ENCODE measurements around the gene RFT1.

Gene RFT1

DNA sequence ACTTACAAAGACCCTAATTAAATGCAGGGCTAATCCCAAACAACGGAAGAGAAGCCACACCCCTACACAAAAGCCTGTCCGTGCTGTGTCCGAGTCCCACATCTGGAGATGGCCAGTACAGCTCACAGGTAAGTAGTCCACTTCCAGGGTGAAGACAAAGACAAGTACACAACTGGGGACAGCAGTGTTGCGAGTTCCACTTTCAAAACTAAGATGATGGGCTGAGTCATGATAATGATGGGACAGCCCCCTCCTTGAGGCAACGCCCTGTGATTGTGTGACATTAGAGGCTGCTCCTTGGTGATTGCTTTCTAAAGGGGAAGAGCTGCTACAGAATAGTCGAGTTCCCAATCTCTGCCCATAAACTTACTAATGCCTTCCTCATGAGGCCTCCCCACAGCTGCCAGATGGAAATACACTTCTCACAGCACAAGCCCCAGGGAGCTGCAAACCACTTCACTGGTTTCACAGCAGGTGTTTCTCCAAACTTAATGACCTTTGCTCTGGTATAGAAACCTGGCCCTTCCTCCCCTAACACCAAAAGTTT, 27.6 kb downstream of the RFT1 start:
- no peak overlapping the region for H3K4me3 ChIP-seq (ENCODE audit: low read length)
- TF ChIP-seq, protein P1, sequence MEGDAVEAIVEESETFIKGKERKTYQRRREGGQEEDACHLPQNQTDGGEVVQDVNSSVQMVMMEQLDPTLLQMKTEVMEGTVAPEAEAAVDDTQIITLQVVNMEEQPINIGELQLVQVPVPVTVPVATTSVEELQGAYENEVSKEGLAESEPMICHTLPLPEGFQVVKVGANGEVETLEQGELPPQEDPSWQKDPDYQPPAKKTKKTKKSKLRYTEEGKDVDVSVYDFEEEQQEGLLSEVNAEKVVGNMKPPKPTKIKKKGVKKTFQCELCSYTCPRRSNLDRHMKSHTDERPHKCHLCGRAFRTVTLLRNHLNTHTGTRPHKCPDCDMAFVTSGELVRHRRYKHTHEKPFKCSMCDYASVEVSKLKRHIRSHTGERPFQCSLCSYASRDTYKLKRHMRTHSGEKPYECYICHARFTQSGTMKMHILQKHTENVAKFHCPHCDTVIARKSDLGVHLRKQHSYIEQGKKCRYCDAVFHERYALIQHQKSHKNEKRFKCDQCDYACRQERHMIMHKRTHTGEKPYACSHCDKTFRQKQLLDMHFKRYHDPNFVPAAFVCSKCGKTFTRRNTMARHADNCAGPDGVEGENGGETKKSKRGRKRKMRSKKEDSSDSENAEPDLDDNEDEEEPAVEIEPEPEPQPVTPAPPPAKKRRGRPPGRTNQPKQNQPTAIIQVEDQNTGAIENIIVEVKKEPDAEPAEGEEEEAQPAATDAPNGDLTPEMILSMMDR (conservative IDR thresholded peaks at IDR 0.05; ENCODE audit: low read depth, low read length), result no peak
- no peak for DNase-seq (ENCODE audit: low read depth)

DNA sequence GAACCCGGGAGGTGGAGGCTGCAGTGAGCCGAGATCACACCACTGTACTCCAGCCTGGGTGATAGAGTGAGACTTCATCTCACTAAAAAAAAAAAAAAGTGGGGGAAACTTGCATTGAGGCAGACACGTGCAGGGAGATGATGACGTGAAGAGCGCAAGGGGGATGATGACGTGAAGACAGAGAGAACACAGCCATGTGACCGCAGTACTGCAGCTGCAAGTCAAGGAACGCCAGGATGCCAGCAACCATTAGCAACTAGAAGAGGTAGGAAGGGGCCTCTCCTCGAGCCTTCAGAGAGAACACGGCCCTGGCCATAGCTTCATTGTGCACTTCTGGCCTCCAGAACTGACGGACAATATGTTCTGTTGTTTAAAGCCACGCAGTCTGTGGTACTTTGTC, 28.3 kb downstream of the RFT1 start:
- no peak overlapping the region for H3K4me3 ChIP-seq (ENCODE audit: low read length)
- DNase-seq (ENCODE audit: low read depth), result no peak
- TF ChIP-seq, protein P1 (conservative IDR thresholded peaks at IDR 0.05; ENCODE audit: low read depth, low read length), result no peak

DNA sequence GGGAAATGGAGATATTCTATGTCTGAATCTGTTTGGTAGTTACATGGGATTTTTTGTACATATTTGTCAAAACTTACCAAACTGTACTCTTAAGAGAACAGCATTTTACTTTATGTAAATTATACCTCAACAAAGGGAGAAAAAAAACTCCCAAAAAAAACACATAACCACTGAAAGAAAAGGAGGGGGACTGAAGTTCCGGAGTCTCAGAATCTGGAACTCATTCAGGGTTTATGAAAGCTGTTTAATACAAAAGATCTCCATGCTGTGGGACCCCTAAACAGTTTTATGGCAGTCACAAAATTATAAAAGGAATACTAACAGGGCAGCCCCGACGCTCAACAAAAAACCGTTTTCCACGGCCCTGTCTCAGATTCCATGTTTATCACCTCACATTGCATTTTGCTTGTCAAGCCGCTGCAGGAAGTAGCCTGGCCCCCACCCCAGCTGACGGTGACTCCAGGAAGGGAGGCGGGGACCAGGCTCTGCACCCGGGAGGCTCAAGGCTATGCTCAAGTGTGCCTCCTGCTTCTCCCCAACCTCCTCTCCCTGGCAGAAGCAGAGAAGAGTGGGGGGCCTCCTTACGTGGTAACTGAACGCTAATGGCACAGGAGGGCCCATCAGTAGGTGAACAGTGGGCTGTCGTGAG, 29.3 kb downstream of the RFT1 start:
- TF ChIP-seq, protein P1 (conservative IDR thresholded peaks at IDR 0.05; ENCODE audit: low read depth, low read length), result no peak
- no peak overlapping the region for H3K4me3 ChIP-seq (ENCODE audit: low read length)
- DNase-seq (ENCODE audit: low read depth), result no peak

DNA sequence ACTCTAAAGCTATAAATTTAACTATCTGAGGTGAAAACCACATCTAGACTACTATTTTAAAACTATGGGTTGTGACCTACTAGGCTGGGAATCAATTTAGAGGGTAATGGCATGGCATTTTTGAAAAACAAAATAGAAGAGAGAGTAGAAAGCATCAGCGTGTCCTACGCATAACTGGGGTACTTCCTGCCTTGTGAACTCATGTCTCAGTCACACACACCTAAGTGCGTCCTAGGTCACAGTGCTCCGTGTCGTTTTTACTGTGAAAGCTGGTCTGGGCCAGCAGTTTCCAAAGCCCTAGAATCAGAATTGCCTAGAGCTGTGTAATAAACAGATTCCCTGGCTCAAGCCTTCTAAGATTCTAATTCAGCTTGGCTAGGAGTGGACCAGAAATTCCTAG, 32.3 kb downstream of the RFT1 start:
- no peak overlapping the region for H3K4me3 ChIP-seq (ENCODE audit: low read length)
- DNase-seq (ENCODE audit: low read depth), result no peak
- TF ChIP-seq, protein P1 (conservative IDR thresholded peaks at IDR 0.05; ENCODE audit: low read depth, low read length), result no peak

DNA sequence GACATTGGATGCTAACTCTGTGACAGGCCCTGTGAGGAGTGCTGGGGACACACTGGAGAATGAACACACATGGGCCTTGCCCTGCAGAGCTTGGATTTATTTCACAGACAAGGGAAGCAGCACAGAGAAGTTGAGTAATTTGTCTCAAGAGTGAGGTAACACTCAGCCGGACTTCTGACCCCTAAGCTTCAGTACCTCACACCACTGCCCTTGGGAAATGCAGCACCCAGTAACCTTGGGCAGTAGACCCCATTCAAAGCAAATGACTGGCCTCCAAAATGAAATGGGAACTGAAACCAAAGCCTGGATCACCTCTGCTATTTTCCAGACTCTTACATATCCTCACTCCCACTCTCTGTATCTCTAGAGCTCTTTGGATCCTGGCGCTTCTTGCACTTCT, 37.3 kb downstream of the RFT1 start:
- TF ChIP-seq, protein P1 (conservative IDR thresholded peaks at IDR 0.05; ENCODE audit: low read depth, low read length), result no peak
- no peak overlapping the region for H3K4me3 ChIP-seq (ENCODE audit: low read length)
- no peak for DNase-seq (ENCODE audit: low read depth)

DNA sequence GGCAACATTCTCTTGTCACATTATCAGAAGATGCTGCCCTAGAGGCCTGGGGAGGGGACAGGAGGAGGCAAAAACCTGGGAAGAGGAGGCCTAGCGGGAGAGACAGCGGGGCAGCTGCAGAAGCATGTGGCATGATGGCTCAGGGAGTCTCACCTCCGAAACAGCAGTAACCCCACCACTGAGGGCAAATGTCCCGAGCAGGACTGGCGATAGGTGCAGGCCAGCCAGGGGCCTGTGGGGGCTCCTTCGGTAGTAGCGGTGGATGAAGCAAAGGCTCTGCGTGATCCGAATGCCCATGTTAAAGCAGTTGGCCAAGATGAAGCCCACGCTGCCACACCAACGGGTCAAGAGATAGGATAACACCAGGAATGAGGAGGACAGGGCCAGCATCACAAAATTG, 38.0 kb downstream of the RFT1 start:
- no peak overlapping the region for H3K4me3 ChIP-seq (ENCODE audit: low read length)
- DNase-seq (ENCODE audit: low read depth), result no peak
- TF ChIP-seq, protein P1 (conservative IDR thresholded peaks at IDR 0.05; ENCODE audit: low read depth, low read length), result no peak

DNA sequence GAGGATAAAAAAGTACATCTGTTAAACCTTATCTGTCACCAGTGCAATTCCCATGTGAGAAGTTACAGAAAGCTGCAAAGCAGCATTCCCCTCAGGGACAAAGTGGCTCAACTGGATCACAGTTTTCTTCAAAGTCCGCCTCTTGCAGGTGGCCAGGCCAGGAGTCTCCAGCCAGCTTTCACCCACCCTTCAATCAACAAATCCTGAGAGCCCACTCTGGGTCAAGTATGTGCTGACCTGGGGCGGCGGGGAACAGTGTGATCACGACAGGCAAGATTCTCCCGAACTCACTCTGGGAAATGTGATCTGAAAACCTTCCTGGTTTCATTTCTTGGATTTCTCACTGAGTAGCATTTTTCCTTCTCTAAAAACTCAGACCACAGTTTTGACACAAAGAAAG, 39.2 kb downstream of the RFT1 start:
- H3K4me3 ChIP-seq (ENCODE audit: low read length), result no peak overlapping the region
- TF ChIP-seq, protein P1 (conservative IDR thresholded peaks at IDR 0.05; ENCODE audit: low read depth, low read length), result no peak
- DNase-seq (ENCODE audit: low read depth), result no peak
